Right lobe of liver (tissue), 4 donors: ENCODE measurements around the gene UBL3.

ENCODE experiments used
- POLR2A ChIP-seq: fragments of 450-650 bp; IDR thresholded peaks from one replicate; pipeline ENCODE4 v1.6.1; 2017; ENCODE audit warnings: antibody characterized with exemption, mild to moderate bottlenecking
- TF ChIP-seq, protein P1 (sequence below), 4 donors: fragments of 200-600 bp in 3 of 4; fragments of 450-650 bp in 1 of 4; IDR thresholded peaks; one replicate each; pipeline versions ENCODE4 v1.5.1 to v1.8.0; 2016 to 2022; ENCODE audit warnings: antibody characterized with exemption in 4 of 4, mild to moderate bottlenecking in 2 of 4
- donor health status: DM: no; HTN: no; CAD: no.
- donor health status: DM: no; HTN: no; CAD: no.
- donor health status: DM: no; HTN: yes; CAD: no.

DNA sequence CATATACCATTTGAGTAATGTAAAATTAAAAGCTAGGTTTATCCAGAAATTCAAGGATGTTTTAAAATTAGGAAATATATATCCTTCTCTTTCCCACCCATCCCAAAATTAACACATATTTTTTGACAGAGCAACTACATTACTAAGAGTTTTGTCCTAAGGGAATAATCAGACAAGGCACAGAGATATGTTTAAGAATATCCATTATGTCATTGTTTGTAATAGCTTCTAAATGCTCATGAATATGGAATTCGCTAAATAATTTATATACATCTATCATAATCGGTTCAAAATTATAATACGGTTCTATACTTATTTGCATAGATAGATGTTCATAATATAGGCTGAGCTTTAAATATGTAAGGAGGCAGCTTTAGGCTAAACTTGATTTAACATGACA lies 9.8 kb downstream of the UBL3 start:
- TF ChIP-seq, protein P1, sequence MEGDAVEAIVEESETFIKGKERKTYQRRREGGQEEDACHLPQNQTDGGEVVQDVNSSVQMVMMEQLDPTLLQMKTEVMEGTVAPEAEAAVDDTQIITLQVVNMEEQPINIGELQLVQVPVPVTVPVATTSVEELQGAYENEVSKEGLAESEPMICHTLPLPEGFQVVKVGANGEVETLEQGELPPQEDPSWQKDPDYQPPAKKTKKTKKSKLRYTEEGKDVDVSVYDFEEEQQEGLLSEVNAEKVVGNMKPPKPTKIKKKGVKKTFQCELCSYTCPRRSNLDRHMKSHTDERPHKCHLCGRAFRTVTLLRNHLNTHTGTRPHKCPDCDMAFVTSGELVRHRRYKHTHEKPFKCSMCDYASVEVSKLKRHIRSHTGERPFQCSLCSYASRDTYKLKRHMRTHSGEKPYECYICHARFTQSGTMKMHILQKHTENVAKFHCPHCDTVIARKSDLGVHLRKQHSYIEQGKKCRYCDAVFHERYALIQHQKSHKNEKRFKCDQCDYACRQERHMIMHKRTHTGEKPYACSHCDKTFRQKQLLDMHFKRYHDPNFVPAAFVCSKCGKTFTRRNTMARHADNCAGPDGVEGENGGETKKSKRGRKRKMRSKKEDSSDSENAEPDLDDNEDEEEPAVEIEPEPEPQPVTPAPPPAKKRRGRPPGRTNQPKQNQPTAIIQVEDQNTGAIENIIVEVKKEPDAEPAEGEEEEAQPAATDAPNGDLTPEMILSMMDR (IDR thresholded peaks at IDR 0.05) = no peak
- TF ChIP-seq POLR2A = no peak
